Hematopoietic multipotent progenitor cell (in vitro differentiated cells): ENCODE measurements around the gene SHANK2. TPM values are rescaled to one million over a fixed set of nuclear protein-coding genes. Genes with fewer than 3 reads are reported as not detected.

ENCODE experiments used
- DNase-seq, 3 donors: peaks; one replicate each; pipeline ENCODE4 v3.0.0-alpha.2; 2011 to 2015; ENCODE audit warnings: low read depth in 2 of 3, low spot score in 2 of 3
- total RNA-seq: library from RNA; depleted of rRNA; stranded (reverse); fragments of >200 nt; gene quantifications from one replicate; pipeline ENCODE4 v1.2.3, GENCODE V29; 2012

SHANK2 gene
- total RNA-seq, 1 donor = 0.27 TPM

GRCh38 chr11:71269603-71270511 lies 17.5 kb upstream of the SHANK2 start:
- DNase-seq = no peak

DNA sequence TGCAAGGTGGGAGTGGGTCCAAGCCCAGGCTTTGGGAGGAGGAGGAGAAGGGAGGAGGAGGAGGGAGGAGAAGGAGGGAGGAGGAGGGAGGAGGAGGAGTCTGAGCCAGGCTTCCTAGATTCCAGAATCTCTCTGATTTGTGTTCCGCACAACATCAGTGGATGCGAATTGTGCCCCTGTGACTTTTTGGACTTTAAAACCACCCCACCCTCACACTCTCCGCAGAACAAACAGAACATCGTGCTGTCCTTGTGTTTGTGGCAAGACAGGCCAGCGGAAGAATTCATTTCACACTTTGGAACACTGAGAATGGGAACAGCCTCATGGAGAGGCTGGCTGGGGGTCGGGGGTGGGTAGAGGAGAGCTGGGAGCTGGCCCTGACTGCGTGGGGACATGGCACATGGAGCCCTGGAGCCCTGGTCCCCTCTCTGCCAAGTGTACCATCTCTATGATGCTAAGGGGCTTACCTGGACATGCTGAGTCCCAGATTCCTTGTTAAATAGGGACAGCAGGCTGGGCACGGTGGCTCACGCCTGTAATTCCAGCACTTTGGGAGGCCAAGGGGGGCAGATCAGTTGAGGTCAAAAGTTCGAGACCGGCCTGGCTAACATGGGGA lies 16.4 kb upstream of the SHANK2 start:
- no peak for DNase-seq

DNA sequence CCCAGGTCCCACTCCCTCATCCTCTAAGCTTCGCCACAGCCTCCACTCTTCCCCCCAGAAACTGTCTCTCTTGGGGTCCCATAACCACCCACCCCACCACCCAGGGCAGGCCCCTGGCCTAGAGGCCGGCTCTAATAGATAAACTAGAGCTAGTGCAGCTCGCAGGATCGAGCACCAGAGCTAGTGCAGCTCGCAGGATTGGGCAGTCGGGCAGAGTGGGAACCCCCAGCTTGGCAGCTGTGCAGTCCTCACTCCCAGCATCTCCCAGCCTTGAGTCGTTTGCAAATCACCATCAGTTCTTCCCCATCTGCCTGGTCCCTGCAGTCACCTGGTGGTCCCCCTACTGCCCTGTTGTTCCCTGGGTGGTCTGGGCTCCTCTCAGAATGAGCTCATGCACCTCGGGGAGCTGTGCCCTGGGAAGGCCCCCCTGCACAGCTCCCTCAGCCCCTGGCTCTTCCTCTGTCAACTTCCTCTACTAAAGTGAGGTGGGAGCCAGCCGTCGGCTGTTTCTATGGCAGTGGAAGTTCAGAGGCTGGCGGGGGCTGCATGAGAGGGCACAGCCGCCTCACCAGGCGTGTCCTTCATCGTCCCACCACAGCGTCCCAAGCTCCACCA lies 15.5 kb upstream of the SHANK2 start:
- DNase-seq = no peak

- DNase-seq = no peak
Measured at GRCh38 chr11:71266114-71266833, 13.9 kb upstream of the SHANK2 start.

DNA sequence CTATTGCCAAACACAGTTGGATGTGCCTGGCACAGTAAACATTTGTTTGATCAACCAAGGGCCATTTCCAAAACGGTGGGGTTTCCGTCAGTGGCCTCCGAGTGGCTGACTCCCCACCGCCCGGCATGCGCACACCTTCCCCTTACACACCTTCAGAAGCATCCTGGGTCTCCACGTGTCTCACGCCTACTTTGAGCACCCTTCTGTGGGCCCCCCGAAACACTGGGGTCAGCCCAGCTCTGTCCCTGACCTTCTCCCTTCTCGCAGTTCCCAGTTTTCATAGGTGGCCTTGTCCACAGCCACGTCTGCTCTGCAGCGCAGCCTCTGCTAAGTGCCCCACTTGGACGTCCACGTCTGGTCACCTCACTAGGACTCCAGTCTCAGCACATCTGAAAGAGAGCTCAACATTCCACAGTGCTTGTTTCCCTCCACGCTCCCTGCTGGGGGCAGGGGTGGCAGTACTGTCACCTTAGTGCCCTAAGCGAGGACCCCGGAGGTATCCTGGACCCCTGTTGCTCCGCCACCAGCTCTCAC lies 13.2 kb upstream of the SHANK2 start:
- no peak for DNase-seq

GRCh38 chr11:71263386-71263785 lies 11.0 kb upstream of the SHANK2 start:
- DNase-seq = no peak

- DNase-seq = no peak
Measured at GRCh38 chr11:71255800-71256479, 3.6 kb upstream of the SHANK2 start.

DNA sequence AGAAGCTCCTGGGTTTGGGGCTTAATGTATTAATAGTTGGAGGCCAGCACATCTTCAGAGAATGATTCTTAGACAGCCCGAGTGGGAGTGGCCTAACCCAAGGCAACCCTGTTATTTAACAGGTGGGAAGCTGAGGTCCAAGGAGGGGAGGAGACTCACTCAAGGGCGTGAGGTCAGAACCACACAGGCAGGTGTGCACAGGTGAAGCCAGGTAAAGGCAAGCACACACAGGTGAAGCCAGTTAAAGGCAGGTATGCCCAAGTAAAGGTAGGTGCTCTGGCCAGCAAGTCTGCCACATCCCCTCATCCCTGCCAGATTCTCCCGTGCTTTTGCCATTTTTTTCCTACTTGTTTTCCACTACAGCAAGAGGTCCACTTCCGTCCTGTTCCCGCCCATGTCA lies 2.9 kb upstream of the SHANK2 start:
- no peak for DNase-seq

- no peak for DNase-seq
Measured at GRCh38 chr11:71253794-71254193, 1.4 kb upstream of the SHANK2 start.

- DNase-seq = no peak
Measured at GRCh38 chr11:71252770-71253730, 673 bp upstream of the SHANK2 start.

DNA sequence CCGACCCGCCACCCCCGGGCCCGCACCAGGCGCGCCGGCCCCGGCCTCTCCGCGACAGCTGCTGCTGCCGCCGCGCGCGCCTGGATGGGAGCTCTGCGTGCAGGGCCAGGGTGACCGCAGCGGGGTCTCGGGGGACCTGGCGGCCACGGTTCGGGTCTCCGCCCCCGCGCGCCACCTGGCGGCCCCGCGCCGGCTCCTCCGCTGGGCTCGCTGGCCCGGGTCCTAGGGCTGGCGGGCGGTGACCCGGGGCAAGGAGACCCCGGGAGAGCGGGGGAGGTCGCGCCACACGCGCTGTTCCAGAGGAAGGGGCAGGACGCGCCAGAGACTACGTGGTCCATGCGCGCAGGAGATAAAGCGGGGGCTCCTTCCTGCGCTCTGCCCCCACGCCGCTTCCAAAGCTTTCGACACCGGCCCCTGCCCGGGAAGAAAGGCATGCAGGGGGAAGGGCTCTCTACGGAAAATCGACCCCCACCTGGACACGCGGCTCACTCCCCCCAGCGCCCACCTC lies 562 bp downstream of the SHANK2 start:
- peak in 2 of 3 donors; percentile 21 to 34 for DNase-seq

GRCh38 chr11:71251151-71251721 lies 1.1 kb downstream of the SHANK2 start:
- no peak for DNase-seq

- DNase-seq = no peak
Measured at GRCh38 chr11:71250523-71251150, 1.7 kb downstream of the SHANK2 start.

- DNase-seq = no peak
Measured at GRCh38 chr11:71249301-71249700, 3.1 kb downstream of the SHANK2 start.

GRCh38 chr11:71248656-71249055 lies 3.7 kb downstream of the SHANK2 start:
- no peak for DNase-seq

GRCh38 chr11:71248251-71248570 lies 4.2 kb downstream of the SHANK2 start:
- no peak for DNase-seq

GRCh38 chr11:71247551-71248250 lies 4.7 kb downstream of the SHANK2 start:
- DNase-seq = no peak

- no peak for DNase-seq
Measured at GRCh38 chr11:71246559-71246958, 5.8 kb downstream of the SHANK2 start.
